HepG2 (cell line): ENCODE data around the gene OR6B3. TPM values are rescaled to one million over a fixed set of nuclear protein-coding genes. Genes with fewer than 3 reads are reported as not detected.

Source experiments
- HDAC1 ChIP-seq: sonication (generic); formaldehyde crosslinking; IDR thresholded peaks from 2 replicates; pipeline ENCODE4 v1.5.1; 2020; ENCODE audit warnings: mild to moderate bottlenecking, missing genetic modification reagents
- KDM2A ChIP-seq: sonication (generic); formaldehyde crosslinking; IDR thresholded peaks from 2 replicates; pipeline ENCODE4 v1.4.0; 2020; ENCODE audit warnings: low read depth, missing genetic modification reagents, borderline replicate concordance
- PAX8 ChIP-seq: sonication (generic); formaldehyde crosslinking; IDR thresholded peaks from 2 replicates; pipeline ENCODE4 v1.8.0; 2022; ENCODE audit warnings: mild to moderate bottlenecking, missing genetic modification reagents, borderline replicate concordance
- RBM22 ChIP-seq: fragments of 200-400 bp; formaldehyde crosslinking; optimal IDR thresholded peaks from 2 replicates; pipeline ENCODE3; 2017; ENCODE audit warnings: mild to moderate bottlenecking, low read length, moderate library complexity
- SIN3B ChIP-seq: fragments of 150-350 bp; IDR thresholded peaks from 2 replicates; pipeline ENCODE4 v1.6.1; 2014; ENCODE audit warnings: low read length
- SYNCRIP ChIP-seq: fragments of 200-400 bp; formaldehyde crosslinking; IDR thresholded peaks from 2 replicates; pipeline ENCODE4 v1.6.1; 2018; ENCODE audit warnings: mild to moderate bottlenecking, low read depth, low read length; ENCODE audit not compliant: insufficient read depth
- XRCC5 ChIP-seq: fragments of 200-400 bp; formaldehyde crosslinking; optimal IDR thresholded peaks from 2 replicates; pipeline ENCODE3; 2017; ENCODE audit warnings: mild to moderate bottlenecking, low read length
- ZNF274 ChIP-seq: sonication (generic); formaldehyde crosslinking; IDR thresholded peaks from 2 replicates; pipeline ENCODE4 v1.5.1; 2020; ENCODE audit warnings: mild to moderate bottlenecking, missing genetic modification reagents
- ZNF335 ChIP-seq: sonication (generic); formaldehyde crosslinking; IDR thresholded peaks from 2 replicates; pipeline ENCODE4 v1.4.0; 2020; ENCODE audit warnings: missing genetic modification reagents
- ZNF501 ChIP-seq: sonication (generic); formaldehyde crosslinking; IDR thresholded peaks from 2 replicates; pipeline ENCODE4 v1.5.1; 2020; ENCODE audit warnings: mild to moderate bottlenecking, moderate library complexity, missing genetic modification reagents
- ZNF598 ChIP-seq: sonication (generic); formaldehyde crosslinking; IDR thresholded peaks from 2 replicates; pipeline ENCODE4 v1.5.1; 2020; ENCODE audit warnings: mild to moderate bottlenecking, missing genetic modification reagents, borderline replicate concordance
- ZNF782 ChIP-seq: sonication (generic); formaldehyde crosslinking; IDR thresholded peaks from 2 replicates; pipeline ENCODE4 v1.4.0; 2020; ENCODE audit warnings: missing genetic modification reagents, mild to moderate bottlenecking, borderline replicate concordance
- polyA plus RNA-seq, 8 experiments: library from polyadenylated mRNA; depleted of rRNA in 3 of 8; stranded (reverse) in 7 of 8; unstranded in 1 of 8; fragments of >200 nt; fragmentation: Illumina TruSeq in 4 of 8; extraction: Trizol in 4 of 8; gene quantifications; 2 replicates each; pipeline versions ENCODE4 v1.2.1 to v1.2.3, GENCODE V29; 2011 to 2016; ENCODE audit warnings: low read depth in 4 of 8, missing spikeins in 1 of 8, mixed read lengths in 1 of 8; ENCODE audit not compliant: insufficient read depth in 1 of 8
- total RNA-seq, 5 experiments: library from RNA; depleted of rRNA; stranded (reverse); fragments of >200 nt; fragmentation: Illumina TruSeq; extraction: Trizol; gene quantifications; 2 replicates each; pipeline ENCODE4 v1.2.3, GENCODE V29; 2016; ENCODE audit warnings: low read depth in 1 of 5
- TF ChIP-seq, protein P1 (sequence below), 2 experiments: sonication (generic) in 1 of 2; formaldehyde crosslinking in 1 of 2; IDR thresholded peaks; 2 replicates each; pipeline versions ENCODE4 v1.6.1 to v1.9.0; 2014 to 2022; ENCODE audit warnings: antibody characterized with exemption in 1 of 2, borderline replicate concordance in 1 of 2, inconsistent platforms in 1 of 2, low read depth in 1 of 2, missing genetic modification reagents in 1 of 2
- TF ChIP-seq, protein P2 (sequence below): sonication (generic); formaldehyde crosslinking; IDR thresholded peaks from 2 replicates; pipeline ENCODE4 v1.8.0; 2022; ENCODE audit warnings: mild to moderate bottlenecking, missing genetic modification reagents, moderate library complexity
- TF ChIP-seq, protein P3 (sequence below): IDR thresholded peaks from 2 replicates; pipeline ENCODE4 v1.6.1; 2016; ENCODE audit warnings: mild to moderate bottlenecking, missing biosample characterization, missing genetic modification reagents
- TF ChIP-seq, protein P4 (sequence below): sonication (generic); formaldehyde crosslinking; IDR thresholded peaks from 2 replicates; pipeline ENCODE4 v1.5.1; 2020; ENCODE audit warnings: mild to moderate bottlenecking, moderate library complexity, missing genetic modification reagents
- TF ChIP-seq, protein P5 (sequence below): sonication (generic); formaldehyde crosslinking; IDR thresholded peaks from 2 replicates; pipeline ENCODE4 v1.5.0; 2020; ENCODE audit warnings: mild to moderate bottlenecking, missing genetic modification reagents, moderate library complexity

OR6B3 gene
- total and polyA plus RNA-seq, 2 of the 13 experiments (the other 11 are each of a cell fraction or from before 2014, with no cell fraction given): not detected

DNA sequence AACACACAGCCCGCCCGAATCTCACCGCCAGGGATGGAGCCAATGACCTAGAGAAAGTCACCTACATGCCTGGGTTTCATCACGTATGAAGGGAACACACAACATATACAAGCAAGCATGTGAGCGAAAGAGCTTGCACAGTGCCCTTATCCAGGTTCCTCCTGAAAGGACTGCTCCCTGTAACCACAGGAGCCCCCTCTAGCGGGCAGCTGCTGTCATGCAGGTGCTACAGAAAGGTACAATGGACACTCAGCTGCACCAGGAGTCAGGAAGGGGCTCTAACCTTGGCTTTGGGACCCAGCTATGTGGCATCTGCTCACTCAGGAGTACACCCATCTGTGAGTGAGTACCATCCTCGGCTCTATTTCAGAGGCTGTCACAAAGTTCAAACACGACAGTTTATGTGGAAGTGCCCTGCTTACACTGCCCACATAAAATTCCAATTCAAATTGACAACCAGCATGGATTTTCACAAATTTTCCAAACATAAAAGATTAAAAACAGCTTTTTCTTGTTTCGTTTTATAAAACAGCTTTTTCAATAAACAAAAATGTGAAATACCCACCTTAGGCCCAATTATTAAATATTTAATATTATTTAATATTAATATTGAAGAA, 31.7 kb downstream of the OR6B3 start (continued):
- TF ChIP-seq ZNF501 (CRISPR knock-in tag): 0 out of 2 replicates have a peak, but pooled peaks have one; percentile 13
- TF ChIP-seq, protein P1, sequence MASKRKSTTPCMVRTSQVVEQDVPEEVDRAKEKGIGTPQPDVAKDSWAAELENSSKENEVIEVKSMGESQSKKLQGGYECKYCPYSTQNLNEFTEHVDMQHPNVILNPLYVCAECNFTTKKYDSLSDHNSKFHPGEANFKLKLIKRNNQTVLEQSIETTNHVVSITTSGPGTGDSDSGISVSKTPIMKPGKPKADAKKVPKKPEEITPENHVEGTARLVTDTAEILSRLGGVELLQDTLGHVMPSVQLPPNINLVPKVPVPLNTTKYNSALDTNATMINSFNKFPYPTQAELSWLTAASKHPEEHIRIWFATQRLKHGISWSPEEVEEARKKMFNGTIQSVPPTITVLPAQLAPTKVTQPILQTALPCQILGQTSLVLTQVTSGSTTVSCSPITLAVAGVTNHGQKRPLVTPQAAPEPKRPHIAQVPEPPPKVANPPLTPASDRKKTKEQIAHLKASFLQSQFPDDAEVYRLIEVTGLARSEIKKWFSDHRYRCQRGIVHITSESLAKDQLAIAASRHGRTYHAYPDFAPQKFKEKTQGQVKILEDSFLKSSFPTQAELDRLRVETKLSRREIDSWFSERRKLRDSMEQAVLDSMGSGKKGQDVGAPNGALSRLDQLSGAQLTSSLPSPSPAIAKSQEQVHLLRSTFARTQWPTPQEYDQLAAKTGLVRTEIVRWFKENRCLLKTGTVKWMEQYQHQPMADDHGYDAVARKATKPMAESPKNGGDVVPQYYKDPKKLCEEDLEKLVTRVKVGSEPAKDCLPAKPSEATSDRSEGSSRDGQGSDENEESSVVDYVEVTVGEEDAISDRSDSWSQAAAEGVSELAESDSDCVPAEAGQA (IDR thresholded peaks at IDR 0.05; ENCODE audit: low read depth): 0 out of 2 replicates have a peak, but pooled peaks have one; percentile 32
- TF ChIP-seq, protein P1 (CRISPR knock-in tag; IDR thresholded peaks at IDR 0.05; ENCODE audit: borderline replicate concordance): no peak
- peak; percentile 46 for TF ChIP-seq RBM22
- no peak for TF ChIP-seq HDAC1 (CRISPR knock-in tag)
- TF ChIP-seq KDM2A (CRISPR knock-in tag): 0 out of 2 replicates have a peak, but pooled peaks have one; percentile 19
- TF ChIP-seq, protein P2, sequence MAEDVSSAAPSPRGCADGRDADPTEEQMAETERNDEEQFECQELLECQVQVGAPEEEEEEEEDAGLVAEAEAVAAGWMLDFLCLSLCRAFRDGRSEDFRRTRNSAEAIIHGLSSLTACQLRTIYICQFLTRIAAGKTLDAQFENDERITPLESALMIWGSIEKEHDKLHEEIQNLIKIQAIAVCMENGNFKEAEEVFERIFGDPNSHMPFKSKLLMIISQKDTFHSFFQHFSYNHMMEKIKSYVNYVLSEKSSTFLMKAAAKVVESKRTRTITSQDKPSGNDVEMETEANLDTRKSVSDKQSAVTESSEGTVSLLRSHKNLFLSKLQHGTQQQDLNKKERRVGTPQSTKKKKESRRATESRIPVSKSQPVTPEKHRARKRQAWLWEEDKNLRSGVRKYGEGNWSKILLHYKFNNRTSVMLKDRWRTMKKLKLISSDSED (CRISPR knock-in tag): no peak
- TF ChIP-seq ZNF274 (CRISPR knock-in tag): 0 out of 2 replicates have a peak, but pooled peaks have one; percentile 14
- TF ChIP-seq, protein P3, sequence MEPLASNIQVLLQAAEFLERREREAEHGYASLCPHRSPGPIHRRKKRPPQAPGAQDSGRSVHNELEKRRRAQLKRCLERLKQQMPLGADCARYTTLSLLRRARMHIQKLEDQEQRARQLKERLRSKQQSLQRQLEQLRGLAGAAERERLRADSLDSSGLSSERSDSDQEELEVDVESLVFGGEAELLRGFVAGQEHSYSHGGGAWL (CRISPR knock-in tag): no peak
- 0 out of 2 replicates have a peak, but pooled peaks have one; percentile 32 for TF ChIP-seq ZNF782
- peak; percentile 93 for TF ChIP-seq ZNF335 (CRISPR knock-in tag)
- 0 out of 2 replicates have a peak, but pooled peaks have one; percentile 18 for TF ChIP-seq SIN3B
- no peak for TF ChIP-seq SYNCRIP
- TF ChIP-seq, protein P4, sequence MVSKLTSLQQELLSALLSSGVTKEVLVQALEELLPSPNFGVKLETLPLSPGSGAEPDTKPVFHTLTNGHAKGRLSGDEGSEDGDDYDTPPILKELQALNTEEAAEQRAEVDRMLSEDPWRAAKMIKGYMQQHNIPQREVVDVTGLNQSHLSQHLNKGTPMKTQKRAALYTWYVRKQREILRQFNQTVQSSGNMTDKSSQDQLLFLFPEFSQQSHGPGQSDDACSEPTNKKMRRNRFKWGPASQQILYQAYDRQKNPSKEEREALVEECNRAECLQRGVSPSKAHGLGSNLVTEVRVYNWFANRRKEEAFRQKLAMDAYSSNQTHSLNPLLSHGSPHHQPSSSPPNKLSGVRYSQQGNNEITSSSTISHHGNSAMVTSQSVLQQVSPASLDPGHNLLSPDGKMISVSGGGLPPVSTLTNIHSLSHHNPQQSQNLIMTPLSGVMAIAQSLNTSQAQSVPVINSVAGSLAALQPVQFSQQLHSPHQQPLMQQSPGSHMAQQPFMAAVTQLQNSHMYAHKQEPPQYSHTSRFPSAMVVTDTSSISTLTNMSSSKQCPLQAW (CRISPR knock-in tag): 0 out of 2 replicates have a peak, but pooled peaks have one; percentile 31
- 0 out of 2 replicates have a peak, but pooled peaks have one; percentile 62 for TF ChIP-seq PAX8 (CRISPR knock-in tag)
- TF ChIP-seq, protein P5, sequence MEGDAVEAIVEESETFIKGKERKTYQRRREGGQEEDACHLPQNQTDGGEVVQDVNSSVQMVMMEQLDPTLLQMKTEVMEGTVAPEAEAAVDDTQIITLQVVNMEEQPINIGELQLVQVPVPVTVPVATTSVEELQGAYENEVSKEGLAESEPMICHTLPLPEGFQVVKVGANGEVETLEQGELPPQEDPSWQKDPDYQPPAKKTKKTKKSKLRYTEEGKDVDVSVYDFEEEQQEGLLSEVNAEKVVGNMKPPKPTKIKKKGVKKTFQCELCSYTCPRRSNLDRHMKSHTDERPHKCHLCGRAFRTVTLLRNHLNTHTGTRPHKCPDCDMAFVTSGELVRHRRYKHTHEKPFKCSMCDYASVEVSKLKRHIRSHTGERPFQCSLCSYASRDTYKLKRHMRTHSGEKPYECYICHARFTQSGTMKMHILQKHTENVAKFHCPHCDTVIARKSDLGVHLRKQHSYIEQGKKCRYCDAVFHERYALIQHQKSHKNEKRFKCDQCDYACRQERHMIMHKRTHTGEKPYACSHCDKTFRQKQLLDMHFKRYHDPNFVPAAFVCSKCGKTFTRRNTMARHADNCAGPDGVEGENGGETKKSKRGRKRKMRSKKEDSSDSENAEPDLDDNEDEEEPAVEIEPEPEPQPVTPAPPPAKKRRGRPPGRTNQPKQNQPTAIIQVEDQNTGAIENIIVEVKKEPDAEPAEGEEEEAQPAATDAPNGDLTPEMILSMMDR (CRISPR knock-in tag): peak; percentile 92
- peak; percentile 98 for TF ChIP-seq XRCC5
- 0 out of 2 replicates have a peak, but pooled peaks have one; percentile 25 for TF ChIP-seq ZNF598
